Fibroblast of mammary gland (primary cell): Measurements from ENCODE around the gene ATOH8.

Experiments
- DNase-seq: peaks from one replicate; pipeline ENCODE4 v3.0.0-alpha.2; 2010; ENCODE audit warnings: low read depth
- H3K4me3 ChIP-seq: 2 replicates; pipeline ENCODE4 v1.5.1; 2011; ENCODE audit warnings: low read depth, mild to moderate bottlenecking, low read length, moderate library complexity; ENCODE audit not compliant: control insufficient read depth
- TF ChIP-seq, protein P1 (sequence below): conservative IDR thresholded peaks from 2 replicates; pipeline ENCODE4 v1.5.1; 2011; ENCODE audit warnings: low read depth, low read length, inconsistent platforms; ENCODE audit not compliant: control insufficient read depth, insufficient read depth

Gene ATOH8

DNA sequence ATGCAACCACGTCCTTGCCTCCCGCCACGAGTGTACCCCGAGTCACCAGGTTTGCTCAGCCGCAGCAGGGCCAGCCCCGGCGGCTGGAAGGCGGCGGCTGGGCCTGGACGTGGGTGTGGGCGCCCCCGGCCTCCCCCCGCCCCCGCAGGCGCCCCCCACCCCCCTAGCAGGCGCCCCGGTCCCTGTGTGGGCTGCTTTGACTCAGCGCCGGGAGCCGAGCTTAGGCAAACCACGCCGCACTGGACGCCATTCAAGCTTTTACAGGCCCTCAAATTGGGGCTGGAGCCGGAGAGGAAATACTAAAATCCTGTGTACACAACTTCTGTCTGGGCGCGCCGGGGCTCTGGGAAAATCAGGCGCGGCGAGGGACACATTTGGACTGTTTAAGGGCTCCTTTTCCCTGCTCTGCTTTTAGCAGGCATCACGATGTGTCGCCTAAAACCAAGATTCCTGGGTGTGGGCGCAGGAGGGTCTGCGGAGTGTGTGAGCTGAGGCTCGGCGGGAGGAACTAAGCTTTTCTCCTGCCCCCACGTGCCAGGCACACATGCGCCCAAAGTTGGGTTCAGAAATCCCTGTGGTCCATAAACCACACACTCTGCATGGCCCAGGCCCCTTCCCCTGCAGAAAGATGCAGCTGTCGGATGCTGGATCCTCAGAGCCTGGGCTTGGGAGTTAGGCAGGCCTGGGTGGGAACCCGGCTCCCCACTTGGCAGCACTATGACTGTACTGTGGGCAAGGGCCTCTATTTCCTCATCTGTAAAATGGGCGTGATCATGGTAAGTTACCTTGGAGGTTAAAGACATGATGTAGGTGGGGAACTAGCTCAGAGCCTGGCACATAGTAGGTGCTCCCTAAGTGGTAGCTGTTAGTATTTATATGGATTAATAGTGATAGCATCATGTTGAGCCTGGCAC, 57.6 kb downstream of the ATOH8 start:
- peak; percentile 62 for DNase-seq
- TF ChIP-seq, protein P1, sequence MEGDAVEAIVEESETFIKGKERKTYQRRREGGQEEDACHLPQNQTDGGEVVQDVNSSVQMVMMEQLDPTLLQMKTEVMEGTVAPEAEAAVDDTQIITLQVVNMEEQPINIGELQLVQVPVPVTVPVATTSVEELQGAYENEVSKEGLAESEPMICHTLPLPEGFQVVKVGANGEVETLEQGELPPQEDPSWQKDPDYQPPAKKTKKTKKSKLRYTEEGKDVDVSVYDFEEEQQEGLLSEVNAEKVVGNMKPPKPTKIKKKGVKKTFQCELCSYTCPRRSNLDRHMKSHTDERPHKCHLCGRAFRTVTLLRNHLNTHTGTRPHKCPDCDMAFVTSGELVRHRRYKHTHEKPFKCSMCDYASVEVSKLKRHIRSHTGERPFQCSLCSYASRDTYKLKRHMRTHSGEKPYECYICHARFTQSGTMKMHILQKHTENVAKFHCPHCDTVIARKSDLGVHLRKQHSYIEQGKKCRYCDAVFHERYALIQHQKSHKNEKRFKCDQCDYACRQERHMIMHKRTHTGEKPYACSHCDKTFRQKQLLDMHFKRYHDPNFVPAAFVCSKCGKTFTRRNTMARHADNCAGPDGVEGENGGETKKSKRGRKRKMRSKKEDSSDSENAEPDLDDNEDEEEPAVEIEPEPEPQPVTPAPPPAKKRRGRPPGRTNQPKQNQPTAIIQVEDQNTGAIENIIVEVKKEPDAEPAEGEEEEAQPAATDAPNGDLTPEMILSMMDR = no peak
- no peak overlapping the region for H3K4me3 ChIP-seq

DNA sequence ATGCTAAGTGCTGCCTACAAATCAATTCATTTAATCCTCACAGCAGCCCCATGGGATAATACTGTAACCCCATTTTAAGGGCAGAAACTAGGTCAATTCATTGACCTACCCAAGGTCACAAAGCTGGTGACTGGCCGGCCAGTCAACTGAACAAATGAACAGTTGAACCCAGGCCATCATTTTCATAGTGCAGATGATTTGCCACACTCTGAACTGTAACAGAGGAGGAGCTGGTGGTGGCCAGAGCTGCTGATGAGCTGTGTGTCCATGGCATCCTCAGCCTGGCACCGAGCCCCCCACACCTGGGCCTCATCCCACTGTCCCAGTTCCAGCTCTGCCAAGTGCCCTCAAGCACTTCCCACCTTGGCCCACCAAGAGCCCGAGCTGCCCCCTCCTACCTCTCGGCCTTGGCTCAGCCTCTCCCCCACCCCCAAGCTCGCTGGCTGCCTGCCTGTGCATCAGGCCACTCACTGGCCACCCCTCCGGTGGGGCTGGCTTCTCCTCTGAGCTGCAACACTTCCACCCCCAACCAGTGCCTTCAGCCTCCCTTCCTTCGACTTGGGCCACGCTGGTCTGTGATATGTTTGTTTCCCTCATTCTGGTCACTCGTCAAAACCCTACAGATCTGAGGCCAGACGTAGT, 58.4 kb downstream of the ATOH8 start:
- no peak for DNase-seq
- TF ChIP-seq, protein P1 = no peak
- no peak overlapping the region for H3K4me3 ChIP-seq

DNA sequence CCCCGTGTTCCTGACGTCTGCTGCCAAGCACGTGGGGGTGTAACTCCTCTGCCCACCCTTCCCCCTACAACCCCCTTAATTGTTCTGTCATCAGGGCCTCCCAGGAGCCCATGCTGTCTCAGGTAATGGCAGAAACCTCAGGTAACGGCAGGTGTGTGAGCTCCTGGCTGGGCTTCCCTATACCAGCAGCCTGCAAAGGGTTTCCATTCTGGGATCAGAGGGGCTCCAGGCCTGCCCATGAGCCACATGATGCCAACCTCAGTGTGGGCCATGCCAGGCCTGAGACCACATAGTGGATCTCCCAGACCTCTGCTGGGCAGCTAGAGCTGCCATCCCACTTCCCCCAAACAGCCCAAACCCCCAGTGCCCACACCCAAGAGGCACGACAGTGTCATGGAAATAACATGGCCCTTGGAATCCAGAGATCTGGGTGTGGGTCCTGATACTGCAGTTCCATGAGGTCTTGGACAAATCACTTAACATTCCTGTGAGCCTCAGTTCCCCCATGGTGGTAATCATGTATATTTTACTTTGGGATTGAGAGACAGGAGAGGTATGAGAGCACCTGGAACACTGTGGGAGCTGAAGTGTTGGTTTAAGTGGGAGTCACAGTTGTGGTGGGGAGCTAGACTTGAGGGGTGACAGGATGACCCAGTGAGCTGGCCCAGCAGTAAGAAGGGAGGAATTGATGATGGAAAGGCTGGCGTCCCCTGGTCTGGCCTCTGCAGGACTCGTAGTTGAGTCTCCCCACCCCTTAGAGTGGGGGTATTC, 59.6 kb downstream of the ATOH8 start:
- no peak overlapping the region for H3K4me3 ChIP-seq
- DNase-seq = no peak
- TF ChIP-seq, protein P1 = no peak

DNA sequence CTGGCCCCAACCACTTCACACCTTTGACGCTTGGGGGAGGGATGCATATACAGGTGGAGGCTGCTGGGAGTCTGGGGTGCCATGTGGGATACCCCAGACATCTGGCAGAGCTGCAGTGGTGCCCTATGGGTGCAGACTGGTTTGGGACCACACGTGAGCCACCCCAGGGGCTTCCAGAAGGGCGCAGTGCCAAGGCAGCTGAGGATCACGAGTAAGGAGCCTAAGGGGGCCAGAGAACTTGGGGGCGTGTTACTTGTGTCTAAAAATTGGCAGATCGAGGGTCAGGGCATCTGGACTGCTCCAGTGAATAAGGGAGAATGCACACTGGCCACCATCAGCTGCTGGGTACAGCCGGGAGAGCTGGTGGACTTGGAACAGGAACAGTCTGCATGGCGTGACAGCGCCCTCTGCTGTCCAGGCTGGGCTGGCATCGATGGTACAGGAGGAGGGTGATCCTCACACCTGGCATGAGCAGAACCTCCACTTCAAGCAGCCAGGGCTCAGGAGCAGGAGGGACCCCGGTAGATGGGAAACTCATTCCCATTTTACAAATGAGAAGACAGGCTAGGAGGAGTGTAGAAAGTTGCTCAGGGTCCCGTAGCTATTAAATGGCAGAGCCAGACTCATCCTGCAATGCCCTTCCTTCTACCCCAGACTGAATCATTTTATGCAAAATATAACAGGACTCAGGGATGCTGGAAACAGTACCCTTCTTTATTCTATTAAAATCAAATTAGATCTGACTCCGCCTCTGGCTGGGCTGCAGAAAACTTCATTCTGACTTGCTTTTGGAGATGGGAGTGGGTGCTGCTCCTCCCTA, 60.4 kb downstream of the ATOH8 start:
- TF ChIP-seq, protein P1 = peak; percentile 99
- peak; percentile 86 for DNase-seq
- no peak overlapping the region for H3K4me3 ChIP-seq

DNA sequence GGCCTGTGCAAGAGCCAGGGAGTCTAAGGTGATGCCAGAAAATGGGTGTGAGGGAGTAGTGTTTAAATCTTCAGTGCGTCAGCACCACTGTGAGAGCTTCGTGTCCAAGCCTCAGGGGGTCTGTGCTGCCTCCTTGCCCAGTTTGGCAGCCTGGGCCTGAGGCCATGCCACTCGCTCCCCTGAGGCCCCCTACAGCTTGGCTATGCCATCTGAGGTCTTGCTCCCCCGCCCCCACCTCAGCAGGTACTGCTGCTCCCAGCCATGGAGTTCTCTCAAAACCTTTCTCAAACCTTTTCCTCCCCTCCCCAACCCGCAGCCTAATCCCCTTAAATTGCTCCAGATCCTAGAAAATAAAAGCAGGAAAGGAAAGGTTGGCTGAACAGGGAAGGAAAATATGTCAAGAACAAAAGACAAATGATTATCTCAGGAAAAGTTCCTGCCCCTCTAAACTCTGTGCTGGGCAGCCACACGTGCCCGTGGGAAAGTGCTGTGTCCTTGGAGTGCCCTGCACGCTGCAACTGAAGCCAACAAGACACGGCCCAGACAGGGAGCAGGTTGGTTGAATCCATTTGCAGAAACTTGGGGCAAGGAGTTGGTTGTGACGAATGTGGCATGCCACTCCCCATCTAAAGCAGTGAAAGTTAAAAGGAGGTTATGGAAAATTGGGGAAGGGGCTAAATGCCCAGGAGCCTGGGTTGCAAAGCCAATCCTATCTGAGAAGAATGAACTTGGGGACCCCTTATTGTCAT, 61.2 kb downstream of the ATOH8 start:
- TF ChIP-seq, protein P1 = no peak
- H3K4me3 ChIP-seq = no peak overlapping the region
- no peak for DNase-seq
